NCI-H2171 treated with DMSO at 0.1 percent for 48 hours (cell line): ENCODE measurements around the gene ANKMY2.
"Not testable (repeated sequence)": the region's sequence is repeated elsewhere in the genome, so short reads cannot be mapped to it uniquely, and the experiment has no call there.

Source experiments
- DNase-seq: peaks from one replicate; lab custom pipeline; 2025; lab: John Stamatoyannopoulos, UW

Gene ANKMY2

GRCh38 chr7:16645593-16646471 lies at the start of gene ANKMY2, which contains the start of gene BZW2:
Gene ANKMY2 (minus strand): TSS chr7:16645754. CDS start chr7:16645573, 181 bp downstream.
Gene BZW2 (plus strand): TSS chr7:16646181. CDS start chr7:16665444, 19,263 bp downstream.
- DNase-seq = peak; percentile 92

GRCh38 chr7:16694806-16695205 lies 49.3 kb upstream of the ANKMY2 start:
- DNase-seq = no peak

- no peak for DNase-seq
These were observed 48.2 kb upstream of the ANKMY2 start for GRCh38 chr7:16693601-16694318.

GRCh38 chr7:16691241-16691640 lies 45.7 kb upstream of the ANKMY2 start:
- no peak for DNase-seq

GRCh38 chr7:16688249-16688648 lies 42.7 kb upstream of the ANKMY2 start:
- no peak for DNase-seq

GRCh38 chr7:16685535-16685934 lies 40.0 kb upstream of the ANKMY2 start:
- no peak for DNase-seq

GRCh38 chr7:16684935-16685334 lies 39.4 kb upstream of the ANKMY2 start:
- no peak for DNase-seq

GRCh38 chr7:16678645-16679566 lies 33.4 kb upstream of the ANKMY2 start:
- not testable (repeated sequence) for DNase-seq

- DNase-seq = no peak
These were observed 32.5 kb upstream of the ANKMY2 start for GRCh38 chr7:16677978-16678494.

GRCh38 chr7:16675277-16675676 lies 29.7 kb upstream of the ANKMY2 start:
- no peak for DNase-seq

GRCh38 chr7:16671811-16672210 lies 26.3 kb upstream of the ANKMY2 start:
- no peak for DNase-seq

- no peak for DNase-seq
These were observed 25.3 kb upstream of the ANKMY2 start for GRCh38 chr7:16670731-16671344.

- no peak for DNase-seq
These were observed 24.5 kb upstream of the ANKMY2 start for GRCh38 chr7:16670021-16670420.

- no peak for DNase-seq
These were observed 24.0 kb upstream of the ANKMY2 start for GRCh38 chr7:16669581-16669980.

GRCh38 chr7:16668978-16669377 lies 23.4 kb upstream of the ANKMY2 start:
- DNase-seq = no peak

GRCh38 chr7:16668049-16668858 lies 22.7 kb upstream of the ANKMY2 start:
- DNase-seq = no peak

- DNase-seq = no peak
These were observed 21.8 kb upstream of the ANKMY2 start for GRCh38 chr7:16667355-16667754.

GRCh38 chr7:16661924-16662323 lies 16.4 kb upstream of the ANKMY2 start:
- DNase-seq = no peak

- peak; percentile 35 for DNase-seq
These were observed 15.3 kb upstream of the ANKMY2 start for GRCh38 chr7:16660702-16661464.
